H9 (cell line): ENCODE measurements around the gene FOXP4. TPM values are rescaled to one million over a fixed set of nuclear protein-coding genes. Genes with fewer than 3 reads are reported as not detected.

ENCODE experiments used
- DNase-seq: peaks from one replicate; pipeline ENCODE4 v3.0.0-alpha.2; 2017
- H2AFZ ChIP-seq: one replicate; pipeline ENCODE4 v1.6.1; 2013; ENCODE audit warnings: mild to moderate bottlenecking, low read length, control low read depth, moderate library complexity
- H2AK5ac ChIP-seq: 2 replicates; pipeline ENCODE4 v1.6.1; 2013; ENCODE audit warnings: low read length, control low read depth, mixed read lengths; ENCODE audit not compliant: insufficient read length
- H2BK120ac ChIP-seq: one replicate; pipeline ENCODE4 v1.6.1; 2013; ENCODE audit warnings: low read depth, mild to moderate bottlenecking, low read length, control low read depth, inconsistent platforms; ENCODE audit not compliant: poor library complexity, severe bottlenecking
- H2BK12ac ChIP-seq: 2 replicates; pipeline ENCODE4 v1.6.1; 2013; ENCODE audit warnings: low read length, control low read depth, mixed read lengths, low read depth; ENCODE audit not compliant: insufficient read length
- H2BK15ac ChIP-seq: 2 replicates; pipeline ENCODE4 v1.6.1; 2013; ENCODE audit warnings: low read depth, low read length, control low read depth
- H2BK20ac ChIP-seq: one replicate; pipeline ENCODE4 v1.6.1; 2013; ENCODE audit warnings: low read depth, mild to moderate bottlenecking, low read length, control low read depth, inconsistent platforms; ENCODE audit not compliant: poor library complexity, severe bottlenecking
- H2BK5ac ChIP-seq: 2 replicates; pipeline ENCODE4 v1.6.1; 2013; ENCODE audit warnings: low read length, control low read depth, mixed read lengths; ENCODE audit not compliant: insufficient read length
- H3K14ac ChIP-seq: 2 replicates; pipeline ENCODE4 v1.6.1; 2013; ENCODE audit warnings: low read length, control low read depth; ENCODE audit not compliant: insufficient read depth
- H3K18ac ChIP-seq: 2 replicates; pipeline ENCODE4 v1.6.1; 2013; ENCODE audit warnings: low read depth, mild to moderate bottlenecking, mixed read lengths, low read length, control low read depth; ENCODE audit not compliant: insufficient read length
- H3K23ac ChIP-seq: 2 replicates; pipeline ENCODE4 v1.6.1; 2013; ENCODE audit warnings: low read length, control low read depth, mixed read lengths, low read depth; ENCODE audit not compliant: insufficient read length
- H3K23me2 ChIP-seq: 2 replicates; pipeline ENCODE4 v1.6.1; 2013; ENCODE audit warnings: low read depth, mild to moderate bottlenecking, mixed read lengths, low read length, control low read depth; ENCODE audit not compliant: insufficient read length, poor library complexity, severe bottlenecking
- H3K27ac ChIP-seq: 2 replicates; pipeline ENCODE4 v1.5.1; 2013; ENCODE audit warnings: low read length, control low read depth, mixed read lengths, low read depth; ENCODE audit not compliant: insufficient read length
- H3K27me3 ChIP-seq: 2 replicates; pipeline ENCODE4 v1.6.1; 2013; ENCODE audit warnings: low read length, control low read depth, inconsistent platforms; ENCODE audit not compliant: insufficient read depth
- H3K4ac ChIP-seq: 2 replicates; pipeline ENCODE4 v1.6.1; 2013; ENCODE audit warnings: low read depth, mild to moderate bottlenecking, control low read depth, inconsistent platforms, low read length, moderate library complexity
- H3K4me1 ChIP-seq: 2 replicates; pipeline ENCODE4 v1.6.1; 2013; ENCODE audit warnings: low read length, control low read depth, inconsistent platforms; ENCODE audit not compliant: insufficient read depth
- H3K4me2 ChIP-seq: 2 replicates; pipeline ENCODE4 v1.6.1; 2013; ENCODE audit warnings: low read length, control low read depth, mixed read lengths; ENCODE audit not compliant: insufficient read length, insufficient read depth
- H3K56ac ChIP-seq: 2 replicates; pipeline ENCODE4 v1.6.1; 2013; ENCODE audit warnings: low read depth, mild to moderate bottlenecking, mixed read lengths, low read length, control low read depth; ENCODE audit not compliant: insufficient read length
- H3K79me1 ChIP-seq: 2 replicates; pipeline ENCODE4 v1.6.1; 2013; ENCODE audit warnings: low read depth, mild to moderate bottlenecking, moderate library complexity, low read length, control low read depth, inconsistent platforms; ENCODE audit not compliant: insufficient read depth, poor library complexity, severe bottlenecking
- H3K79me2 ChIP-seq: 2 replicates; pipeline ENCODE4 v1.6.1; 2013; ENCODE audit warnings: low read length, control low read depth, inconsistent platforms; ENCODE audit not compliant: insufficient read depth
- H3K9ac ChIP-seq: 2 replicates; pipeline ENCODE4 v1.6.1; 2013; ENCODE audit warnings: low read length, control low read depth, mixed read lengths; ENCODE audit not compliant: insufficient read length; ENCODE audit errors: extremely low read depth
- H3K9me3 ChIP-seq: one replicate; pipeline ENCODE4 v1.6.1; 2013; ENCODE audit warnings: low read depth, low read length, inconsistent platforms; ENCODE audit not compliant: control insufficient read depth
- H3T11ph ChIP-seq: one replicate; pipeline ENCODE4 v1.6.1; 2013; ENCODE audit warnings: mild to moderate bottlenecking, low read length, control low read depth, inconsistent platforms
- H4K20me1 ChIP-seq: one replicate; pipeline ENCODE4 v1.6.1; 2013; ENCODE audit not compliant: control insufficient read depth, insufficient read length, insufficient read depth
- H4K5ac ChIP-seq: 2 replicates; pipeline ENCODE4 v1.6.1; 2013; ENCODE audit warnings: low read depth, mild to moderate bottlenecking, mixed read lengths, low read length, control low read depth; ENCODE audit not compliant: insufficient read length
- H4K8ac ChIP-seq: replicated peaks from 2 replicates; pipeline ENCODE4 v1.6.1; 2013; ENCODE audit warnings: low read length, control low read depth, mixed read lengths, low read depth; ENCODE audit not compliant: insufficient read length
- H4K91ac ChIP-seq: 2 replicates; pipeline ENCODE4 v1.6.1; 2013; ENCODE audit warnings: low read depth, mild to moderate bottlenecking, moderate library complexity, mixed read lengths, low read length, control low read depth; ENCODE audit not compliant: insufficient read length
- H3K27ac Mint-ChIP-seq, 3 experiments: 2 replicates in 2 of 3; 3 replicates in 1 of 3; pipeline ENCODE4 v1.8.0; 2020 to 2021; ENCODE audit warnings: mixed read lengths in 3 of 3, mild to moderate bottlenecking in 1 of 3, moderate library complexity in 1 of 3
- H3K27me3 Mint-ChIP-seq: 2 replicates; pipeline ENCODE4 v1.8.0; 2021; ENCODE audit warnings: low read depth, mild to moderate bottlenecking, moderate library complexity, mixed read lengths
- H3K36me3 Mint-ChIP-seq, 3 experiments: 2 replicates in 2 of 3; 3 replicates in 1 of 3; pipeline ENCODE4 v1.8.0; 2020 to 2021; ENCODE audit warnings: low read depth in 3 of 3, mixed read lengths in 3 of 3; ENCODE audit not compliant: insufficient read depth in 1 of 3
- H3K4me1 Mint-ChIP-seq, 2 experiments: 2 replicates each; pipeline ENCODE4 v1.8.0; 2020; ENCODE audit warnings: mixed read lengths in 2 of 2
- H3K4me3 Mint-ChIP-seq, 2 experiments: 2 replicates in 1 of 2; 3 replicates in 1 of 2; pipeline ENCODE4 v1.8.0; 2020 to 2021; ENCODE audit warnings: mild to moderate bottlenecking in 2 of 2, mixed read lengths in 2 of 2, moderate library complexity in 1 of 2
- H3K9me3 Mint-ChIP-seq, 2 experiments: 2 replicates in 1 of 2; 3 replicates in 1 of 2; pipeline ENCODE4 v1.8.0; 2020; ENCODE audit warnings: mild to moderate bottlenecking in 2 of 2, mixed read lengths in 2 of 2, moderate library complexity in 1 of 2
- WGBS: extraction: QIAGEN DNeasy Blood & Tissue Kit; methylation state at CpG from one replicate; pipeline ENCODE4 v1.1.7; 2013; ENCODE audit warnings: missing lambda C conversion rate, low lambda C conversion rate, mixed read lengths; ENCODE audit not compliant: insufficient read length; ENCODE audit errors: extremely low coverage; 5-methylcytosine and 5-hydroxymethylcytosine counted together
- total RNA-seq: library from RNA; stranded (reverse); gene quantifications from 2 replicates; pipeline ENCODE4 v1.2.1, GENCODE V29; 2021
- TF ChIP-seq, protein P1 (sequence below): fragments of 200-600 bp; sonication (generic); conservative IDR thresholded peaks from 3 replicates; pipeline ENCODE4 v1.8.0; 2021; ENCODE audit warnings: antibody characterized with exemption, mild to moderate bottlenecking

Gene FOXP4
- total RNA-seq, 1 experiment from 2014 or later = 18.2 TPM

DNA sequence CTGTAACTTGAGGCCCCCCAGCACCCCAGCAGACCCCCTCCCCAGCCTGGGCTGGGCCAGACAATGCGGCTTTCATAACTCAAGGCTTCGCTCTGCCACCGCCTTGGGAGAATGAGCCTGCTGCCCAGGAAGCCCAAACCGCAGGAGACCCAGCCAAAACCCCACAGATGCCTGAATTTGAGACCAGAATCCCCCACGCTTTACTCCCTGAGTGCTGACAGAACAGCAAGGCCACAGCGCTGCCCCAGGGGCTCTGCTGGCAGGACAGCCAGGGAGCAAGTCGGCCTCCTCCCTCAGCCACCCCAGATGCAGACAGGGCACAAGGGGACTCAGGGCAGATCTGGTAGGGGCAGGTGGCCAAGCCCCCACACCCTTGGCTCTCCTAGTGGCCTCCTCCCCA lies 94.2 kb downstream of the FOXP4 start:
- no peaks in the 10 kb centered on the region; the same call in 1 of the 2 replicates for H3K79me2 ChIP-seq
- H2AFZ ChIP-seq = no peak overlapping the region
- no peak overlapping the region for H3T11ph ChIP-seq
- Mint-ChIP-seq H3K27me3 (peaks cover 55% of the 10 kb centered on the region), H3K4me1 (peaks cover 61 to 62% of the 10 kb centered on the region in 2 experiments), H3K4me3 (peak overlapping the region; percentile 81 to 90; a peak in 4 of 5 replicates), H3K36me3 (peaks cover 12 to 18% (median 16%) of the 10 kb centered on the region in 3 experiments), H3K27ac (no peak overlapping the region), H3K9me3 (no peaks in the 10 kb centered on the region; a peak in 1 of 5 replicates)
- no peak overlapping the region for H3K27ac ChIP-seq
- no peak overlapping the region for H3K4ac ChIP-seq
- no peak overlapping the region for H2BK5ac ChIP-seq
- TF ChIP-seq, protein P1, sequence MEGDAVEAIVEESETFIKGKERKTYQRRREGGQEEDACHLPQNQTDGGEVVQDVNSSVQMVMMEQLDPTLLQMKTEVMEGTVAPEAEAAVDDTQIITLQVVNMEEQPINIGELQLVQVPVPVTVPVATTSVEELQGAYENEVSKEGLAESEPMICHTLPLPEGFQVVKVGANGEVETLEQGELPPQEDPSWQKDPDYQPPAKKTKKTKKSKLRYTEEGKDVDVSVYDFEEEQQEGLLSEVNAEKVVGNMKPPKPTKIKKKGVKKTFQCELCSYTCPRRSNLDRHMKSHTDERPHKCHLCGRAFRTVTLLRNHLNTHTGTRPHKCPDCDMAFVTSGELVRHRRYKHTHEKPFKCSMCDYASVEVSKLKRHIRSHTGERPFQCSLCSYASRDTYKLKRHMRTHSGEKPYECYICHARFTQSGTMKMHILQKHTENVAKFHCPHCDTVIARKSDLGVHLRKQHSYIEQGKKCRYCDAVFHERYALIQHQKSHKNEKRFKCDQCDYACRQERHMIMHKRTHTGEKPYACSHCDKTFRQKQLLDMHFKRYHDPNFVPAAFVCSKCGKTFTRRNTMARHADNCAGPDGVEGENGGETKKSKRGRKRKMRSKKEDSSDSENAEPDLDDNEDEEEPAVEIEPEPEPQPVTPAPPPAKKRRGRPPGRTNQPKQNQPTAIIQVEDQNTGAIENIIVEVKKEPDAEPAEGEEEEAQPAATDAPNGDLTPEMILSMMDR = no peak
- no peaks in the 10 kb centered on the region for H4K20me1 ChIP-seq
- WGBS = no CpG with 5 or more reads among the region's 7 CpGs
- no peak overlapping the region for H3K14ac ChIP-seq
- no peak overlapping the region for H2BK120ac ChIP-seq
- H3K9me3 ChIP-seq = no peaks in the 10 kb centered on the region
- no peak overlapping the region for H3K9ac ChIP-seq
- H3K23ac ChIP-seq = no peak overlapping the region
- peaks cover 18% of the 10 kb centered on the region for H3K23me2 ChIP-seq
- no peak overlapping the region for H4K5ac ChIP-seq
- no peak overlapping the region for H2AK5ac ChIP-seq
- no peak overlapping the region for H3K56ac ChIP-seq
- peaks cover 3% of the 10 kb centered on the region; the same call in 1 of the 2 replicates for H3K27me3 ChIP-seq
- H2BK20ac ChIP-seq = no peak overlapping the region
- H4K91ac ChIP-seq = no peak overlapping the region
- no peak overlapping the region for H4K8ac ChIP-seq
- H3K4me1 ChIP-seq = peaks cover 9% of the 10 kb centered on the region; the same call in 1 of the 2 replicates
- H2BK12ac ChIP-seq = no peak overlapping the region
- H2BK15ac ChIP-seq = no peak overlapping the region
- DNase-seq = no peak
- H3K4me2 ChIP-seq = peak overlapping the region; percentile 70
- no peak overlapping the region for H3K18ac ChIP-seq
- H3K79me1 ChIP-seq = no peaks in the 10 kb centered on the region
